Measurements from ENCODE around the gene RAB1B.

The RAB1B gene

GRCh38 chr11:66267379-66268243, 828 bp upstream of the RAB1B start:
- no peak for TF ChIP-seq FOXP2 (optimal IDR thresholded peaks at IDR 0.05; ENCODE audit: borderline replicate concordance, extremely low read depth, extremely low read length, insufficient read depth)
- 0 out of 4 replicates have a peak, but pooled peaks of 1 of the 2 experiments have one; percentile 19 for TF ChIP-seq REST (IDR thresholded peaks at IDR 0.05; ENCODE audit: insufficient read depth in 1 of 2, low read depth in 2 of 2, low read length in 2 of 2)
- TF ChIP-seq TAF1 (IDR thresholded peaks at IDR 0.05; ENCODE audit: borderline replicate concordance, insufficient read depth, low read length): peak; percentile 57; the same call in 1 of the 2 replicates
- TF ChIP-seq SIN3A (IDR thresholded peaks at IDR 0.05; ENCODE audit: borderline replicate concordance, insufficient read depth, low read length): no peak
- peak; percentile 51; the same call in 1 of the 2 replicates for TF ChIP-seq POLR2AphosphoS5 (IDR thresholded peaks at IDR 0.05; ENCODE audit: low read depth, low read length)

- TF ChIP-seq FOXP2 (optimal IDR thresholded peaks at IDR 0.05; ENCODE audit: borderline replicate concordance, extremely low read depth, extremely low read length, insufficient read depth) (no peak), TAF1 (IDR thresholded peaks at IDR 0.05; ENCODE audit: borderline replicate concordance, insufficient read depth, low read length) (no peak), REST (IDR thresholded peaks at IDR 0.05; ENCODE audit: insufficient read depth in 1 of 2, low read depth in 2 of 2, low read length in 2 of 2) (no peak), POLR2AphosphoS5 (IDR thresholded peaks at IDR 0.05; ENCODE audit: low read depth, low read length) (no peak), SIN3A (IDR thresholded peaks at IDR 0.05; ENCODE audit: borderline replicate concordance, insufficient read depth, low read length) (no peak)
These were observed 790 bp downstream of the RAB1B start for GRCh38 chr11:66268952-66269905.

- TF ChIP-seq POLR2AphosphoS5 (IDR thresholded peaks at IDR 0.05; ENCODE audit: low read depth, low read length) (no peak), TAF1 (IDR thresholded peaks at IDR 0.05; ENCODE audit: borderline replicate concordance, insufficient read depth, low read length) (no peak), SIN3A (IDR thresholded peaks at IDR 0.05; ENCODE audit: borderline replicate concordance, insufficient read depth, low read length) (no peak), FOXP2 (optimal IDR thresholded peaks at IDR 0.05; ENCODE audit: borderline replicate concordance, extremely low read depth, extremely low read length, insufficient read depth) (no peak), REST (IDR thresholded peaks at IDR 0.05; ENCODE audit: insufficient read depth in 1 of 2, low read depth in 2 of 2, low read length in 2 of 2) (no peak)
These were observed 3.4 kb downstream of the RAB1B start for GRCh38 chr11:66271816-66272215.

- TF ChIP-seq POLR2AphosphoS5 (IDR thresholded peaks at IDR 0.05; ENCODE audit: low read depth, low read length) (no peak), FOXP2 (optimal IDR thresholded peaks at IDR 0.05; ENCODE audit: borderline replicate concordance, extremely low read depth, extremely low read length, insufficient read depth) (no peak), SIN3A (IDR thresholded peaks at IDR 0.05; ENCODE audit: borderline replicate concordance, insufficient read depth, low read length) (no peak), TAF1 (IDR thresholded peaks at IDR 0.05; ENCODE audit: borderline replicate concordance, insufficient read depth, low read length) (no peak)
These were observed 4.2 kb downstream of the RAB1B start for GRCh38 chr11:66272596-66272995.

- TF ChIP-seq POLR2AphosphoS5 (IDR thresholded peaks at IDR 0.05; ENCODE audit: low read depth, low read length) (no peak), SIN3A (IDR thresholded peaks at IDR 0.05; ENCODE audit: borderline replicate concordance, insufficient read depth, low read length) (no peak), TAF1 (IDR thresholded peaks at IDR 0.05; ENCODE audit: borderline replicate concordance, insufficient read depth, low read length) (no peak), FOXP2 (optimal IDR thresholded peaks at IDR 0.05; ENCODE audit: borderline replicate concordance, extremely low read depth, extremely low read length, insufficient read depth) (no peak), REST (IDR thresholded peaks at IDR 0.05; ENCODE audit: insufficient read depth in 1 of 2, low read depth in 2 of 2, low read length in 2 of 2) (no peak)
These were observed 5.8 kb downstream of the RAB1B start for GRCh38 chr11:66274219-66274618.
